HG02678 (cell line): ENCODE measurements around the gene NUSAP1.
A peak's percentile ranks its signal among the peaks of the same experiment; 100 is the strongest.
"Not testable (repeated sequence)": the region's sequence is repeated elsewhere in the genome, so short reads cannot be mapped to it uniquely, and the experiment has no call there.

Experiments
- ATAC-seq: cut with Tn5 transposase; IDR thresholded peaks from one replicate; pipeline ENCODE4 v1.9.1; 2021; ENCODE audit warnings: mild to moderate bottlenecking, moderate library complexity; ENCODE audit not compliant: unreplicated experiment

Gene NUSAP1

DNA sequence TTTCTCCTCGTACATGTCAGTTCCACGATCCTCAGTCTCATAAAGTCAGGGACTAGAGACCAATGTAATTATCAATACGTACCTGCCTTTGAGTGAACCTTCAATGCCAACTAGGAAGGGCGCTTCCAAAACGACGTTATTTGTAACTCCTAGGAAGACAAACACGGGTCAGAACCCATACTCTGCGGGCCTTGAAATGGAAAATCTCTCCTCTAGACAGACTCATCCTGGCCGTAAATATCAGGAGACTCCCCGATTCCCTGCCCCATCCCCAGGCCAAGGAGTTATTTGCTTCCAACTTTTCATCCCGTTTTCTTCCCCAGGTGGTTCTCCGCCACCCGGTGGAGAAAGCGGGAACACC is 868 bp upstream of the NUSAP1 start:
- ATAC-seq = no peak

DNA sequence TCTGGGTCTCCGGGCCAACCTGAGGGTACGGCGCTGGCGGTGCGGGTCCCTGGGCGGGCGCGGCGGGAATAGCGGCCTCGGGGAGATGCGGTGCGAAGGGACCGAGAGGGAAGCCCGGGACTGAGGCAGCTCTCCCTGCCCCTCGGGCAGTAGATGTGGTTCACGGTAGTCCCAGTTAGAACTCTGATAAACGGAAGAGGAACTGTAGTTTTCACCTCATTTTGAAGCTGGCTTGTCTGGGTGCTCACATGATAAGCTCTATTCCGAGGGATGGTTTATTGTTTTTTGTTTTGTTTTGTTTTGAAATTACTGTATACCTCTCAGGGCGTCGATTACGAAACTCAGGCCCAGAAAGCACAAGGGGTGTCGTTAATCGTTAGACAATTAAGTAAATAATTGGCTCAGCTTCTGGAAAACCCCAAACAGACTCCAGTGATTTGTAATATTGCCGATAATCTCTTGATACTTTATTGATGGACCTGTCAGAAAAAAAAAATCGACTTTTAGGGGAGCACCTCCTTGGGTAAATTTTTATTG is 413 bp downstream of the NUSAP1 start:
- peak; percentile 19 for ATAC-seq

DNA sequence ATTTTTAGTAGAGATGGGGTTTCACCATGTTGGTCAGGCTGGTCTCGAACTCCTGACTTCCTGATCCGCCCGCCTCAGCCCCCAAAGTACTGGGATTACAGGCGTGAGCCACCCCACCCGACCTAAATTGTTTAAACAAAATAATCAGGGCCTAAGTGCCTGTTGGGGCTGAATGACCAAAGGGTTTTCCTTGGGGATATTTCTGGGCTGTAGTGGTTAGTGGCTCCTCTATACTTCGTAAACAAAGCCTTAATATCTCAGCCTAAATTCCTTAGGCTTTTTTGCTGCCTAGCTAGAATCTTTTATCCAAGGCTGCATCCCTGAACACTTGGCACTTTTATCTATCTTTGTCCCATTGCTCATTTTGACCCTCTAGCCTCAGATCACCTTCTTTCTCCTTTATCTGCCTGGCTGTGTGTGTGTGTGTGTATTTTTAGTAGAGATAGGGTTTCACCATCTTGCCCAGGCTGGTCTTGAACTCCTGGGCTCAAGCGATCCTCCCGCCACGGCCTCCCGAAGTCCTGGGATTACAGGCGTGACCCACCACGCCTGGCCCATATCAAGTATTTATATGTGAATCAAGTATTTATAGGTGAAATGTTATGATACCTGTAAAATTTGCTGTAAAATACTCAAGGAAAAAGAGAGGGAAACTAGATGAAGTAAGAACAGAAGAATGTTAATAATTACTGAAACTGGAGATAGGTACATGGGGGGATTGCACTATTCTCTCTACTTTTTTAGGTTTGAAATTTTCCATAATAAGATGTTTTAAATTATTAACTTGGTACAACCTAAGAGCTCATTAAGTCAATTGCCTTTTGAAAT is 1.8 kb downstream of the NUSAP1 start:
- no peak for ATAC-seq

DNA sequence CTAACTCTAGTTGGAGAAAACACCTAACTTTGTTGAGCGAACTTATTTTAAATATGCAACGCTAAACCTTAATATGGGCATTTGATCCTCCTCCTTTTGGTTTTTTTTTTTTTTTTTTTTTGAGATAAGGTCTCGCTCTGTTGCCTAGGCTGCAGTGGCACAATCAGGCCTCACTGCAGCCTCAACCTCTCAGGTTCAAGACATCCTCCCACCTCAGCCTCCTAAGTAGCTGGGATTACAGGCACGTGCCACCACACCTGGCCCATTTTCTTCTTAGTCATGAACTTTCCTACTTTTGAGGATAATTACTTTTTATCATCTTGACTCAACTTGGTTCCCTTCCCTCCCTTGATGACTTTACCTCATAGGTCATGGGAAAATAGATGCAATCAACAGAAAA is 3.9 kb downstream of the NUSAP1 start:
- ATAC-seq = no peak

DNA sequence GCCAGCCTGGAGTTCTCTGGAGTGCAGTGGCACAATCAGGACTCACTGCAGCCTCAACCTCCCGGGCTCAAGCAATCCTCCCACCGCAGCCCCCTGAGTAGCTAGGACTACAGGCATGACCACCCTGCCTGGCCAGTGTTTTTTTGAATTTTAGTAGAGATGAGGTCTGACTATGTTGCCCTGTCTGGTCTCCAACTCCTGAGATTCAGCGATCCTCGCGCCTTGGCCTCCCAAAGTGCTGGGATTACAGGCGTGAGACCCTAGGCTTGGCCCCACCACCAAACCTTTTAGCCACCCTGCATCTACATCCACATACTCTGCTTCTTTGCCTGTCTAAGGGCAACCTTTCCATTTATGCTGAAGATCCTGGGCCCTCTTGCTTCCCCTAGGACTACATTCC is 4.4 kb downstream of the NUSAP1 start:
- ATAC-seq = no peak

DNA sequence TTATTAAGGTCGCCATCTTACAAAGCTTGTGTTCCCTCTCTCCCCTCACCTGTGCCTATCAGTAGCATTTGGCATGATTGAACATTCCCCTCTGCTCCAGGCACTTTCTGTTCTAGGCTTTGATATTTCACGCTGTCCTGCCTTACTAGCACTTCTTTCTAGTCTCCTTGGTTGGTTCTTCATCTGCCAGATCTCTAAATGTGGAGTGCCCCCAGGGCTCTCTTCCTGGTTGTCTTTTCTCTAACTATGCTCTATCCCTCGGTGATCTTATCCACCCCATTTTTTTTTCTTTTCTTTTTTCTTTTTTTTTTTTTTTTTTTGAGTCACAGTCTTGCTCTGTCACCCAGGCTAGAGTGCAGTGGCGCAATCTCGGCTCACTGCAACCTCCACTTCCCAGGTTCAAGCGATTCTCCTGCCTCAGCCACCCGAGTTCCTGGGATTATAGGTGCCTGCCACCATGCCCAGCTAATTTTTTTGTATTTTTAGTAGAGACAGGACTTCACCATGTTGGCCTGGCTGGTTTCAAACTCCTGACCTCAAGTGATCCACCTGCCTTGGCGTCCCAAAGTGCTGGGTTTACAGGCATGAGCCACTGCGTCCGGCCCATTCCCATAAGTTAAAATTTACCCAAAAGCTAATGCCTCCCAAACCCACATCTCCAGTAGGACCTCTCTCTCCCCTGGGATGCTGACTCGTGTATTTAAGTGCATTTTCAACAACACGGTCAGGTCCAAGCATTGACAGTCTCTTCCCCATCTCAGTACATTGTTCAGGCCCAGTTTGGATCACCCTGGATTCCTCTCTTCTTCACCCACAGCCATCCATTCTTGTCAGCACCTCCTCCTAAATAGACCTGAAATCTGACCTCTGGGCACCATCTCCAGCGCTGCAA is 5.2 kb downstream of the NUSAP1 start:
- ATAC-seq = no peak

DNA sequence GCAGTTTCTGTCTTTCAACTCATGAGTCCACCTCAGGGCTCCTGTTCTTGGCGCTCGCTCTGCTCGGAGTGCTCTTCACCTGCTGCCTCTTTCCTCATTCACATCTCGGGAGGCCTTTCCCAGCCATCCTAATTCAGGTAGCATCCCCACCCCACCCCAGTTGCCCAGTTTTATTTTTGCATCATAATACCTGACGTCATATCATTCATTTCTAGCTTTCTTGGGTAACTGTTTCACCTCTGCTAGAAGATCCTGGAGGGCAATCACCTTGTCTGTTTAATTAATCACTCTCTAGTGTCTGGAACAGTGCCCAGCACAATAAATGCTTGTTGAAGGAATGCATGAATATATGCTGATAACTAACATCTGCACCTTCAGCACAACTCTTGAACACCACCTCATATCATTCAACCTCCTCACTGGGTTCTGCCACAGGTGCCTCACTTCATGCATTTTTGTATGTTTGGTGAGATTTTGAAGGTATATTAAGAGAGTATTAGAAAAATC is 7.6 kb downstream of the NUSAP1 start:
- ATAC-seq = no peak

DNA sequence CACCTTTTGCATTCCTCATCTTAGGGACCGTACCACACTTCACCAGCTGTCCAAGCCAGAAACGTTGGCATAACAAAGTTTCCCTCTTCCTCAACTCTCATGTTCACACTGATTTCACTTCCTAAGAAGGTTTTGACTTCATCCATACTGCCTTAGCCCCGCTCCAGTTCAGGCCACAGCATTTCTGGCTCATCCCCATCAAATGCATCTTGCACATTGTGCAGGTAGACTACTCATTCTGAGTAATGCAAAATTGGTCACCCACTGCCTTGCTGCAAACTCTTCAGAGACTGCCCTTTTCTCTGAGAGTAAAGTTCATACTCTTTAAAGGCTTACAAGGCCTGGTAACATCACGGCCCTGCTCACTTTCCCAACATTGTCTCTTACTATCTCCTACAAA is 8.8 kb downstream of the NUSAP1 start:
- no peak for ATAC-seq

DNA sequence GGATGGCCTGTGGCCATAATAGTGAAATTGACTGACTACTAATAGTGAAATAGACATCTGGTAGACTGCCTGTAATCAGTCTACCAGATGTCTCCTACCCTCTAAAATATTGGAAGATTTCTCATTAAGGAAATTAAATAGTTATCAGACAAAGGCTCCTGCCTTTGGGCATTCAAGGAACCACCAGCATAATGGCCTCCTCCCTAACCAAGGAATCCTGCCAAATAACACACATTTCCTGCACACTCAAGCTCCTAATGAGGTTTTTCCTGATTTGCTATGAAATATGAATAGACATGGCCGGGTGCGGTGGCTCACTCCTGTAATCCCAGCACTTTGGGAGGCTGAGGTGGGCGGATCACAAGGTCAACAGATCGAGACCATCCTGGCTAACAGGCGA is 14.6 kb downstream of the NUSAP1 start:
- ATAC-seq = no peak

DNA sequence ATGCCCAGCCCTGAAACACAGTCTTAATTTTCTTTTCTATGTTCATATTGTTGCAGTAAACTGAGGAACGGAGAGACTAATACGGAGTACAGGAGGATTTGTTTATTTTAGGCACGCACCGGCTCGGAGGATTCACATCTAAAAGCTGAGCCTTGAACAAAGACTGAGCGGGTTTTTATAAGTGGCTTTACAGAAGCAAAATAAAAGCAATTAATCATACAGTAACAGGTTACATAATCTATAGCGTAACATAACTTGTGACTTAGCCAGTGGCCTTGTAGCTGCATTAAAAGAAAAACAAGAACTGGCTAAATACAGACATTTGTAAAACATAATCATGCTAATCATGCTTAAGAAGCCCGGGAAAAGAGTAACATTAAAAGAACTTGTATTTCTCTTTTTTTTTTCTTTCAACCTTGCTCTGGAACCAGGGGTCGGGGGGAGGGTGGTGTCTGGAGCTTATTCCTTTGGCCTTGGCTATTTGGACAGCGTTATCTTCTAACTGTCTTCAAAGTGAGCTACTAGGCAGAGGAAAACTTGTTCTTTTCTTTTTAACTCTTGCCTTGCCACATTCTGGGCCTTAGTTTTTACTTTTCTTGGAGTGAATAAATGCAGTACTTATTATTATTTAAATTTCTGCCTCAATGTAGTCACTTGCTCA is 17.5 kb downstream of the NUSAP1 start:
- no peak for ATAC-seq

DNA sequence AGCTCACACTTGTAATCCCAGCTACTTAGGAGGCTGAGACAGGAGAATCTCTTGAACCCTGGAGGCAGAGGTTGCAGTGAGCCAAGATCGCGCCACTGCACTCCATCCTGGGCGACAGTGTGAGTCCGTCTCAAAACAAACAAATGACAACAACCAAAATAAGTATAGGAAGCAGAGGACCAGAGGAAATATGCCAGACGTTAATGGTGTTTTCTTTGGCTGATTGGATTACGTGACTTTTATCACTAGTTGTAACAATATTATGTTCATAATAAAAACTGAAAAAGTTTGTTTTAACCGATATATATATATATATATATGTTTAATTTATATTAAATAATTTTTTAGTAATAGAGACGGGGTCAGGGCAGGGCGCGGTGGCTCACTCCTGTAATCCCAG is 21.7 kb downstream of the NUSAP1 start:
- ATAC-seq = no peak

DNA sequence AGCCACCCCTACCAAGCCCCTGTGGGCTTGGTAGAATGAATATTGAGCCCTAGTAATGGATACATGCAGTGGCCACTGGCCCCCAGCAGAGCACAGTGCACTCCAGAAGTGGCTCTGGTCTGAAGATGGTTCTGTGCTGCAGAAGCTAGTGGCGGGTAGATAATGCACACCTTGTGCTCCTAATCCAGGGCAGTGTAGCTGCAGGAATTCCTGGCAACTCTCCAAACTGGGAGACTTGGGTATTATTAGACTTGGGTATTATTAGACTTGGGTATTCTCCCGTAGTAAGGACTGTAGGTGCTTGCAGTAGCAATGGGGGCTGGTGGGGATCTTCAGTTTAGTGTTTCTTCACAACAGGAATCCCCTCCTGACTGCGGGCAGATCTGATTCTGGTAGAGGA is 34.7 kb downstream of the NUSAP1 start:
- no peak for ATAC-seq

DNA sequence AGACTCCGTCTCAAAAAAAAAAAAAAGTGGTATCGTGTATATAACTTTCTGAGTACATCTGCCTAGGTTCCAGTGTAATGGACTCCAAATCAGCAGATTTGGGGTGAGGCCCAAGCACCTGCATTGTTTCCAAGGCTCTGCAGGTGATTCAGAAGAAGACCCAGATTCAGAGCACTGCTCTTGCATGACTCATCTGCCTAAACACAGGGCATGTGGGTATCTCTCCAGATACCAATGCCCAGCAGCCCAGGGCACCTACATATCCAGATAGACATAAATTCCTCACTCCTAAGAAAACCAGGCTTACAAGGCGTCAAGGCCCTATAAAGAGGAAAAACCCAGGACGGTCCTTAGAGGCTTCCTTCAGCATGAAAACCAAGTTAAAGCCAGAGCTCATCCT is 45.3 kb downstream of the NUSAP1 start:
- no peak for ATAC-seq

DNA sequence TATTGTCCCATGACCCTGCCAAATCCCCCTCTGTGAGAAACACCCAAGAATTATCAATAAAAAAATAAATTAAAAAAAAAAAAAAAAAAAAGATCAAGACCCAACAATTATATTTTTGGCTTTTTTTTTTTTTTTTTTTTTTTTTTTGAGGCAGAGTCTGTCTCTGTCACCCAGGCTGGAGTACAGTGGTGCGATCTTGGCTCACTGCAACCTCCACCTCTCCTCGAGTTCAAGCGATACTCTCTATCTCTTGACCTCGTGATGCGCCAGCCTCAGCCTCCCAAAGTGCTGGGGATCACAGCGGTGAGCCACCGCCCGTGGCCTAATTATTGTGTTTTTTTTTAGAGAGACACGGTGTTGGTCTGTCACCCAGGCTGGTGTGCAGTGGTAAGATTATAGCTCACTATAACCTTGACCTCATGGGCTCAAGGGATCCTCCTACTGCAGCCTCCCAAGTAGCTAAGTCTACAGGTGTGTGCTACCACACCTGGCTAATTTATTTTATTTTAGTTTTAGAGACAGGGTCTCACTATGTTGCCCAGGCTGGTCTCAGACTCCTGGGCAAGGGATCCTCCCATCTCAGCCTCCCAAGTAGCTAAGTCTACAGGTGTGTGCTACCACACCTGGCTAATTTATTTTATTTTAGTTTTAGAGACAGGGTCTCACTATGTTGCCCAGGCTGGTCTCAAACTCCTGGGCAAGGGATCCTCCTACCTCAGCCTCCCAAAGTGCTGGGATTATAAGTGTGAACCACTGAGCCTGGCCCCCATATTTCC is 51.5 kb downstream of the NUSAP1 start:
- not testable (repeated sequence) for ATAC-seq

DNA sequence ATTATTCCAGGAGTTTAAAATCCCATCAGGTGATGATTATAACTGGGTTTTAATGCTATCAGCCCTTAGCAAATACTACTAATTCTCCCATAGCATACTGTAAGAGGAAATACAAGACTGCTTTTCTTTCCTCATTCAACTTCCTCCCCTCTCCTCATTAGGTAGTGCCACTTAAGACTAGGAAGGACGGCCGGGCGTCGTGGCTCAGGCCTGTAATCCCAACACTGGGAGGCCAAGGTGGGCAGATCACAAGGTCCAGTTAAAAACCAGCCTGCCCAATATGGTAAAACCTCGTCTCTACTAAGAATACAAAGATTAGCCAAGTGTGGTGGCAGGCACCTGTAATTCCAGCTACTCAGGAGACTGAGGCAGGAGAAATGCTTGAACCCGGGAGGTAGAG is 55.0 kb downstream of the NUSAP1 start:
- no peak for ATAC-seq

DNA sequence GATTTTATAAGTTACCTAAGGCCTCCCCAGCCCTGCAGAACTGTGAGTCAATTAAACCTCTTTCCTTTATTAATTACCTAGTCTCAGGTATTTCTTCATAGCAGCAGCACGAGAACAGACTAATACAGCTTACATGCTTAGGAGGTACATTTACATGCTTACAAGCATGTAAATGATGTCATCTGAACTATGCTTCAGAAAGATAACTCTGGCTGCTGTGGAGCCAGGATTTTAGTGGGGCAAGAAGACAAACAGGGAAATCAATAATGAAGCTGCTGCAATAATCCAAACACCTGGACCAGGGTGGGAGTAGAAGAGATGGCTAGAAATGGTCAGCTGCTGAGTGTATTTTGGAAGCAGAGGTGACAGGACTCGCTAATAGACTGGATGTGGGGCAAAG is 60.0 kb downstream of the NUSAP1 start:
- ATAC-seq = no peak

DNA sequence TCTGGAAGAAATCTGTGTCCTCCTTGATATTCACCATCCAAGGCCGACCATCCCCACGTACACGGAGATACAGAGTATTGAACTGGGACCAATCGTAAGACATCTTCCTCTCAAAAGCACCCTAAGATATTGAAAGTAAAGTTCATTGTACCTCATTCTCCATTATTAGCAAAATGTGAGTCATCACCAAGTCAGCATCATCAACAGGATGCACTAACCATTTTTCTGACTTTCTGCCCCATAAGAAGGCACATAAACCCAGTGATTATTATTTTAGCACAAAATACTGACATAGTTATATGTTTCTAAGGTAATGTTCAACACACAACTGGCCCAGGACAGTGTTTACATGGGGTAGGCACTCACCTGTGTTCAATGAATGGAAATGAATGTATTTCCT is 62.2 kb downstream of the NUSAP1 start:
- ATAC-seq = no peak

DNA sequence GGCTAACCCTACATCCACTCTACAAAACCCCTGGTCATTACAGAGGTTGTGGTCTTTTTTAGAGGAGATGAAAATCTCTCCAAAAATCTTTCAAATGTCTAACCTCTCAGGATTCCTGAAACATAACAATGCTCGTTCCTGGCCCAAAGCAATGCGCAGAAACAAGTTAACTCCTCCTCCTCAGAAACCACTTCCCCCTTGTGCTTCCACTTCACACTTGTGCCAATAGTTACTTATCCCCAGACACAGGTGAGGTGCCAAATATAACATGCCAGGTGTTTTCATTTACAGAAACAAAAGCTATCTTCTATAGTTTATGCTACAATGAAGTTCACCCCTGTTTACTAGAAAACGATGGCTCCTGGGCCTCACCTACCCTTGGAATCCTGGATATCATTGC is 63.4 kb downstream of the NUSAP1 start:
- no peak for ATAC-seq

DNA sequence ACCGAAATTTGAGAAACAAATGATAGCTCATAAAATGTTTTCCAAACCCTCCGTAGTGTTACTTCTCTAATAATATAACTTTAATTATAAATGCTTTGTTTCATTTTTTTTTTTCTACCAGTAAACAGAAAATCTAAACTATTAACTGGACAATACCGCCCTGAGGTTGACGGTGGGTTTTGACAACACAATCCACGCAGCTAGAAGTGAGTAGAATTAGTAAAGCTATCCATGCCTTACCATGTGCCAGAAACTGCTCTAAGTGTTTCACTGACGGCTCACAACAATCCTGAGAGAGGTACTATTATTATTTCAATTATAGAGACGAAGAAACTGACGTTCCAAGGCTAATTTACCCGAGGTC is 69.2 kb downstream of the NUSAP1 start:
- ATAC-seq = peak; percentile 14

DNA sequence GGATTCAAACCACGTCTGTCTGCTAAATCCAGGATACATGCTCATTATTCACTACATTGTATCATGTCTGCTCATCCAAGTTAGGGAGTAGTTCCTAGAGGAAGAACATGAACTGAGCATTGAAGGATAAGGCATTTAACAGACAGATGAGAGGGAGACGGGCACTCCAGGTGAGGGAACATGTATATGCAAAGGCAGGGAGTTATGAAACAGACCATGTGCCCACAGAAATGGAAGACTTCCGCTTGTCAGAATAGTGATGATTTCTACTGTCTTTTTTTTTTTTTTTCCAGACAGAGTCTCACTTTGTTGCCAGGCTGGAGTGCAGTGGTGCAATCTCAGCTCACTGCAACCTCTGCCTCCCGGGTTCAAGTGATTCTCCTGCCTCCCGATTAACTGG is 74.7 kb downstream of the NUSAP1 start:
- ATAC-seq = no peak

DNA sequence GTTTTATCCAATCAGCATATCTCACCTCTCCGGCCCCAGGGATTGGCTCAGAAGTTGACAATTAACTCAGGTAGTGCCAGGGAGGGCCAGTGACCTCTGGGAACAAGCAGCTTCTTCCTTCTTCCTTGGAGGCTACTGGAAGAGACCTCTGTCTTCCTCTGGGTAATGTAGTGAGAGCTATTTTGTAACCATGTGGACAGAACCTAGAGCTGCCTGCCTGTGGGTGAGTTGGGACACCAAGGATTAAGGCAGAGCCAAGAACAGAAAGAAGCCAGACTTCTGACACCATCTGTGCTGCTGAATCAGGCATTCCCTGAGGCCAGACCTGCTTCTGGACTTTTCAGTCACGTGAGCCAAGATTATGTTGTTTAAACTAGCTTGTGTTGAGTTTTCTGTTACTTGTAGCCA is 75.6 kb downstream of the NUSAP1 start:
- ATAC-seq = no peak
